ENCODE results near the gene ZNF646.
A peak's percentile ranks its signal among the peaks of the same experiment; 100 is the strongest.

The ZNF646 gene

GRCh38 chr16:31033709-31034492 is 40.3 kb upstream of the ZNF646 start:
- peak; percentile 94 for DNase-seq (ENCODE audit: low spot score)
- in situ Hi-C loops (cut with MboI; ENCODE audit: low sequenced_read_pairs, unreplicated experiment) = no loop called here
- TF ChIP-seq, protein P1, sequence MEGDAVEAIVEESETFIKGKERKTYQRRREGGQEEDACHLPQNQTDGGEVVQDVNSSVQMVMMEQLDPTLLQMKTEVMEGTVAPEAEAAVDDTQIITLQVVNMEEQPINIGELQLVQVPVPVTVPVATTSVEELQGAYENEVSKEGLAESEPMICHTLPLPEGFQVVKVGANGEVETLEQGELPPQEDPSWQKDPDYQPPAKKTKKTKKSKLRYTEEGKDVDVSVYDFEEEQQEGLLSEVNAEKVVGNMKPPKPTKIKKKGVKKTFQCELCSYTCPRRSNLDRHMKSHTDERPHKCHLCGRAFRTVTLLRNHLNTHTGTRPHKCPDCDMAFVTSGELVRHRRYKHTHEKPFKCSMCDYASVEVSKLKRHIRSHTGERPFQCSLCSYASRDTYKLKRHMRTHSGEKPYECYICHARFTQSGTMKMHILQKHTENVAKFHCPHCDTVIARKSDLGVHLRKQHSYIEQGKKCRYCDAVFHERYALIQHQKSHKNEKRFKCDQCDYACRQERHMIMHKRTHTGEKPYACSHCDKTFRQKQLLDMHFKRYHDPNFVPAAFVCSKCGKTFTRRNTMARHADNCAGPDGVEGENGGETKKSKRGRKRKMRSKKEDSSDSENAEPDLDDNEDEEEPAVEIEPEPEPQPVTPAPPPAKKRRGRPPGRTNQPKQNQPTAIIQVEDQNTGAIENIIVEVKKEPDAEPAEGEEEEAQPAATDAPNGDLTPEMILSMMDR (IDR thresholded peaks at IDR 0.05; ENCODE audit: borderline replicate concordance, control extremely low read depth, extremely low read depth, insufficient read depth, missing control alignments) = no peak

GRCh38 chr16:31036691-31037090 is 37.5 kb upstream of the ZNF646 start:
- TF ChIP-seq, protein P1 (IDR thresholded peaks at IDR 0.05; ENCODE audit: borderline replicate concordance, control extremely low read depth, extremely low read depth, insufficient read depth, missing control alignments) = no peak
- in situ Hi-C loops (cut with MboI; ENCODE audit: low sequenced_read_pairs, unreplicated experiment) = no loop called here
- no peak for DNase-seq (ENCODE audit: low spot score)

- TF ChIP-seq, protein P1 (IDR thresholded peaks at IDR 0.05; ENCODE audit: borderline replicate concordance, control extremely low read depth, extremely low read depth, insufficient read depth, missing control alignments) = no peak
- in situ Hi-C loops (cut with MboI; ENCODE audit: low sequenced_read_pairs, unreplicated experiment) = no loop called here
- no peak for DNase-seq (ENCODE audit: low spot score)
Observed at GRCh38 chr16:31038993-31039392, 35.2 kb upstream of the ZNF646 start.

DNA sequence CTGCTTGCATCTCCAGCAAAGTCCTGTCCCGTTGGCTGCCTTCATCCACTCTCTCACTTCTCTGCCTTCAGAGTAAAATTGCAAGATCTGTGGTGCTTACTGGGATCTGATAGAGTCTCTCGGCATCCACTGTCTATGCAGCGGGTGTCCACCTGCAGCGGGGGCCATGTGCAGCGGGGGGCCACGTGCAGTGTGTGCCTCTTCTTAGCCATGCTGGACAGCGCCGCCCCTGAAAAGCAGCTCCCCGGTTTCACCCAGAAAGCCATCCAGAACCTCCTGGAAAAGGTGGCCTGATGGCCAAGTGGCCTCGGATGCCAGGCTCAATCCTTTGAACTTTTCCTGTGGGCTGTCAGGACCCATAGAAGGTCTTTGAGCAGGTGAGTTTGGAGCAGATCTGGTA is 31.4 kb upstream of the ZNF646 start:
- in situ Hi-C loops (cut with MboI; ENCODE audit: low sequenced_read_pairs, unreplicated experiment) = no loop called here
- TF ChIP-seq, protein P1 (IDR thresholded peaks at IDR 0.05; ENCODE audit: borderline replicate concordance, control extremely low read depth, extremely low read depth, insufficient read depth, missing control alignments) = no peak
- DNase-seq (ENCODE audit: low spot score) = no peak

- in situ Hi-C loops (cut with MboI; ENCODE audit: low sequenced_read_pairs, unreplicated experiment) = no loop called here
- TF ChIP-seq, protein P1 (IDR thresholded peaks at IDR 0.05; ENCODE audit: borderline replicate concordance, control extremely low read depth, extremely low read depth, insufficient read depth, missing control alignments) = no peak
- DNase-seq (ENCODE audit: low spot score) = no peak
Observed at GRCh38 chr16:31043352-31043751, 30.9 kb upstream of the ZNF646 start.

DNA sequence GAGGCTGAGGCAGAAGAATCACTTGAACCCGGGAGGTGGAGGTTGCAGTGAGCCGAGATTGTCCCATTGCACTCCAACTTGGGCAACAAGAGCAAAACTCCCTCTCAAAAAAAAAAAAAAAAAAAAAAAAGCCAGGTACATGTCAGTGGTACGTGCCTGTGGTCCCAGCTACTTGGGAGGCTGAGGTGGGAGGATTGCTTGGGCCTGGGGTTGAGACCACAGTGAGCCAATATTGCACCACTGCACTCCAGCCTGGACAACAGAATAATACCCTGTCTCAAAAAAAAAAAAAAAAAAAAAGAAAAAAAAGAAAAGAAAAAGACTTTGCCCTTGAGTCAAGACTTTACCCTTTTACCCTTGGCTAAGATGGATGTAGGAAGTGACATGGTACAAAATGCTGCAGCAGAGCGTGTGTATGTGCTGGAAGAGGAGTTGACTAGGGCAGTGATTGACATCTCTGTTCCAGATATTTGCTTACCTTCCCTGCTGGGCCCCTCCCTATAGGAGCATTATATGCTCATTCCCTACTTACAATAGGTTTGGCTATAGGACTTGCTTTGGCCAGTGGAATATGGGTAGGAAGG is 30.2 kb upstream of the ZNF646 start:
- TF ChIP-seq, protein P1 (IDR thresholded peaks at IDR 0.05; ENCODE audit: borderline replicate concordance, control extremely low read depth, extremely low read depth, insufficient read depth, missing control alignments) = no peak
- in situ Hi-C loops (cut with MboI; ENCODE audit: low sequenced_read_pairs, unreplicated experiment) = no loop called here
- no peak for DNase-seq (ENCODE audit: low spot score)
